Ishikawa (cell line): ENCODE data around the gene CDRT4.

Experiments
- CREB1 ChIP-seq: IDR thresholded peaks from 2 replicates; pipeline ENCODE4 v1.6.1; 2012; ENCODE audit warnings: low read depth
- FOXM1 ChIP-seq: IDR thresholded peaks from 2 replicates; pipeline ENCODE4 v1.6.1; 2012; ENCODE audit warnings: low read depth, borderline replicate concordance
- NFIC ChIP-seq: IDR thresholded peaks from 2 replicates; pipeline ENCODE4 v1.6.1; 2012
- TCF12 ChIP-seq: IDR thresholded peaks from 2 replicates; pipeline ENCODE4 v1.6.1; 2012; ENCODE audit warnings: low read depth
- YY1 ChIP-seq: IDR thresholded peaks from 2 replicates; pipeline ENCODE4 v1.6.1; 2012; ENCODE audit warnings: low read depth
- ZBTB7A ChIP-seq: IDR thresholded peaks from 2 replicates; pipeline ENCODE4 v1.6.1; 2012; ENCODE audit warnings: low read depth
- TF ChIP-seq, protein P1 (sequence below): IDR thresholded peaks from 2 replicates; pipeline ENCODE4 v1.6.1; 2012
- TF ChIP-seq, protein P2 (sequence below): IDR thresholded peaks from 2 replicates; pipeline ENCODE4 v1.6.1; 2012

DNA sequence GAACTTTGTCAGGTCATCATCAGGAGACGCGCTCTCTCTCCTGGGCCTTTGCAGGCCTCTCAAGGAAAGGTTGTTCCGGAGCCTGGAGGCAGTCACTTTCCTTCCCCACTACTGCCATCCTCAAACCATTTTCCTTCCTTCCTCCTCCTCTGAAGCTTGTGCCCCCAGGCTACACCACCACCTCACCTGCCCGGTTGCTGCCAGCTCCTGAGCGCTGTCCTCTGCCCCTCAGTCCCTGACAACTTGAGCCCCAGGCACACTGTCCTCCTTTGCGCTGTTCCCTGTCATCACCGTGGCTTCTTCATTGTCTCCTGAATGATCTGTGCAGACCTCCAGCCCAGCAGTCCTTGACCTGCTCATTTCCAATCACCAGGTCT, 18.9 kb downstream of the CDRT4 start:
- TF ChIP-seq, protein P1, sequence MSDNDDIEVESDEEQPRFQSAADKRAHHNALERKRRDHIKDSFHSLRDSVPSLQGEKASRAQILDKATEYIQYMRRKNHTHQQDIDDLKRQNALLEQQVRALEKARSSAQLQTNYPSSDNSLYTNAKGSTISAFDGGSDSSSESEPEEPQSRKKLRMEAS, result no peak
- TF ChIP-seq TCF12 (no peak), CREB1 (no peak), YY1 (no peak), NFIC (no peak), ZBTB7A (no peak), FOXM1 (no peak)
- TF ChIP-seq, protein P2, sequence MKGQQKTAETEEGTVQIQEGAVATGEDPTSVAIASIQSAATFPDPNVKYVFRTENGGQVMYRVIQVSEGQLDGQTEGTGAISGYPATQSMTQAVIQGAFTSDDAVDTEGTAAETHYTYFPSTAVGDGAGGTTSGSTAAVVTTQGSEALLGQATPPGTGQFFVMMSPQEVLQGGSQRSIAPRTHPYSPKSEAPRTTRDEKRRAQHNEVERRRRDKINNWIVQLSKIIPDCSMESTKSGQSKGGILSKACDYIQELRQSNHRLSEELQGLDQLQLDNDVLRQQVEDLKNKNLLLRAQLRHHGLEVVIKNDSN, result no peak
